ENCODE data around the gene NFKB2. TPM values are rescaled to one million over a fixed set of nuclear protein-coding genes. Genes with fewer than 3 reads are reported as not detected.

The NFKB2 gene
- total RNA-seq, 2 experiments from 2014 or later: 240 to 256 TPM

DNA sequence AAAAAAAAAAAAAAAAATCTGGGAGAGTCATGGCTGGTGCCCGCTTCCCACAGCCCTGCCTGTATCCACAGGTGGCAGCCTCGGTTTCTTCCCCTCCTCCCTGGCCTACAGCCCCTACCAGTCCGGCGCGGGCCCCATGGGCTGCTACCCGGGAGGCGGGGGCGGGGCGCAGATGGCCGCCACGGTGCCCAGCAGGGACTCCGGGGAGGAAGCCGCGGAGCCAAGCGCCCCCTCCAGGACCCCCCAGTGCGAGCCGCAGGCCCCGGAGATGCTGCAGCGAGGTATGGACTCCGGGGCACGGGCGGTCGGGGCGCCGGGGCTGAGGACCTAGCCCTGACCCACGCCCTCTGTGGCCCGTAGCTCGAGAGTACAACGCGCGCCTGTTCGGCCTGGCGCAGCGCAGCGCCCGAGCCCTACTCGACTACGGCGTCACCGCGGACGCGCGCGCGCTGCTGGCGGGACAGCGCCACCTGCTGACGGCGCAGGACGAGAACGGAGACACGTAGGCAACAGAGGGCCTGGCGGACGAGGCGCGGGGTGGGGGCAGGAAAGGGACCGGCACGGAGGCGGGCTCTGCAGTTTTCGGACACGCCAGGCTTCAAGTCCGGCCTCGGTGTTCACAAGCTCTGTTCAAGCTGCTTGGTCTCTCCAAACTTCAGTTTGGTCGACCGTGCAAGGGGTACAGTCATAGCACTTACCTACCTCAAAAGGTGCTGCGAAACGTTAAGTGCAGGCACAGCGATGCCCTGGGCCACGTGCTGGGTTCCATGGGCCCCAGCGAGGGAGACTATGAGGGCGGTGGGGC lies 3.9 kb downstream of the NFKB2 start:
- Mint-ChIP-seq H3K27ac (peak overlapping the region; percentile 100), H3K4me1 (ENCODE audit: low read depth) (peaks cover 44% of the 10 kb centered on the region), H3K9me3 (no peaks in the 10 kb centered on the region), H3K4me3 (peak overlapping the region; percentile 92), H3K27me3 (no peaks in the 10 kb centered on the region), H3K36me3 (ENCODE audit: low read depth) (peaks cover 68% of the 10 kb centered on the region)
- TF ChIP-seq, protein P1, sequence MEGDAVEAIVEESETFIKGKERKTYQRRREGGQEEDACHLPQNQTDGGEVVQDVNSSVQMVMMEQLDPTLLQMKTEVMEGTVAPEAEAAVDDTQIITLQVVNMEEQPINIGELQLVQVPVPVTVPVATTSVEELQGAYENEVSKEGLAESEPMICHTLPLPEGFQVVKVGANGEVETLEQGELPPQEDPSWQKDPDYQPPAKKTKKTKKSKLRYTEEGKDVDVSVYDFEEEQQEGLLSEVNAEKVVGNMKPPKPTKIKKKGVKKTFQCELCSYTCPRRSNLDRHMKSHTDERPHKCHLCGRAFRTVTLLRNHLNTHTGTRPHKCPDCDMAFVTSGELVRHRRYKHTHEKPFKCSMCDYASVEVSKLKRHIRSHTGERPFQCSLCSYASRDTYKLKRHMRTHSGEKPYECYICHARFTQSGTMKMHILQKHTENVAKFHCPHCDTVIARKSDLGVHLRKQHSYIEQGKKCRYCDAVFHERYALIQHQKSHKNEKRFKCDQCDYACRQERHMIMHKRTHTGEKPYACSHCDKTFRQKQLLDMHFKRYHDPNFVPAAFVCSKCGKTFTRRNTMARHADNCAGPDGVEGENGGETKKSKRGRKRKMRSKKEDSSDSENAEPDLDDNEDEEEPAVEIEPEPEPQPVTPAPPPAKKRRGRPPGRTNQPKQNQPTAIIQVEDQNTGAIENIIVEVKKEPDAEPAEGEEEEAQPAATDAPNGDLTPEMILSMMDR (IDR thresholded peaks at IDR 0.05): peak; percentile 99
- ChIA-PET POLR2A (interaction anchor here (0.7 to 4.1 kb wide), 10 partner anchors 10 to 247 kb away, joined by 3 to 34 read pairs (median 5); partner anchors contain the start of genes C10orf95, FBXL15 and NOLC1), CTCF (interaction anchor here (0.6 to 2.4 kb wide), 21 partner anchors 8 to 179 kb away, joined by 3 to 14 read pairs (median 5); partner anchors contain the start of genes ACTR1A, CUEDC2, FBXL15 and SUFU)
- peak; percentile 80 to 96 (median 86) for DNase-seq
- H3K9me3 ChIP-seq (ENCODE audit: control insufficient read depth in 1 of 2, insufficient read depth in 1 of 2, low read length in 2 of 2): no peaks in the 10 kb centered on the region
- peak overlapping the region; percentile 43 for H3K4me3 ChIP-seq (ENCODE audit: low read length)
- ATAC-seq (ENCODE audit: poor library complexity): peak; percentile 52
- peaks cover 57% of the 10 kb centered on the region for H3K36me3 ChIP-seq (ENCODE audit: insufficient read depth, low read length)
- H3K4me1 ChIP-seq (ENCODE audit: insufficient read depth, low read length): peaks cover 64% of the 10 kb centered on the region
- intact Hi-C loops (cut with DNase I, micrococcal nuclease): loop anchor here (1.0 to 10.0 kb wide), 6 partner anchors 11 to 345 kb away; partner anchors contain the start of genes GBF1 (in 1 of the 2), TRIM8 (in 1 of the 2) and WBP1L (in 1 of the 2)
- peak overlapping the region; percentile 64 to 88 for H3K27ac ChIP-seq (ENCODE audit: low read depth in 1 of 2, low read length in 2 of 2)
- H3K27me3 ChIP-seq (ENCODE audit: control insufficient read depth in 1 of 2, insufficient read depth in 2 of 2, low read length in 2 of 2): no peaks in the 10 kb centered on the region

DNA sequence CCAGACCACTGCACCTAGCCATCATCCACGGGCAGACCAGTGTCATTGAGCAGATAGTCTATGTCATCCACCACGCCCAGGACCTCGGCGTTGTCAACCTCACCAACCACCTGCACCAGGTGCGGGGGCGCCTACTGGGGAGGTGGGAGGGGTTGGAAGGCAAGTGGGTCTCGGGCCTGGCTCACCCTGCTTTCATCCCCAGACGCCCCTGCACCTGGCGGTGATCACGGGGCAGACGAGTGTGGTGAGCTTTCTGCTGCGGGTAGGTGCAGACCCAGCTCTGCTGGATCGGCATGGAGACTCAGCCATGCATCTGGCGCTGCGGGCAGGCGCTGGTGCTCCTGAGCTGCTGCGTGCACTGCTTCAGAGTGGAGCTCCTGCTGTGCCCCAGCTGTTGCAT lies 4.6 kb downstream of the NFKB2 start:
- Mint-ChIP-seq H3K27me3 (no peaks in the 10 kb centered on the region), H3K4me3 (peak overlapping the region; percentile 82), H3K4me1 (ENCODE audit: low read depth) (peaks cover 39% of the 10 kb centered on the region), H3K9me3 (no peaks in the 10 kb centered on the region), H3K36me3 (ENCODE audit: low read depth) (peaks cover 69% of the 10 kb centered on the region), H3K27ac (peak overlapping the region; percentile 100)
- Histone ChIP-seq H3K4me1 (ENCODE audit: insufficient read depth, low read length) (peaks cover 57% of the 10 kb centered on the region), H3K27ac (ENCODE audit: low read depth in 1 of 2, low read length in 2 of 2) (peak overlapping the region; percentile 48 to 88), H3K27me3 (ENCODE audit: control insufficient read depth in 1 of 2, insufficient read depth in 2 of 2, low read length in 2 of 2) (no peaks in the 10 kb centered on the region), H3K4me3 (ENCODE audit: low read length) (no peak overlapping the region), H3K36me3 (ENCODE audit: insufficient read depth, low read length) (peaks cover 57% of the 10 kb centered on the region), H3K9me3 (ENCODE audit: control insufficient read depth in 1 of 2, insufficient read depth in 1 of 2, low read length in 2 of 2) (no peaks in the 10 kb centered on the region)
- ChIA-PET POLR2A (interaction anchor here (0.6 to 4.1 kb wide), 7 partner anchors 10 to 169 kb away, joined by 3 to 34 read pairs (median 14); partner anchors contain the start of genes C10orf95 and FBXL15), CTCF (interaction anchor here (0.6 to 2.4 kb wide), 12 partner anchors 8 to 179 kb away, joined by 3 to 14 read pairs (median 6); partner anchors contain the start of genes ACTR1A, CUEDC2 and SUFU)
- DNase-seq (peak in 2 of 14 experiments; percentile 8 to 56), ATAC-seq (ENCODE audit: poor library complexity) (no peak)
- TF ChIP-seq, protein P1 (IDR thresholded peaks at IDR 0.05): no peak
- intact Hi-C loops (cut with DNase I, micrococcal nuclease): no loop called here

DNA sequence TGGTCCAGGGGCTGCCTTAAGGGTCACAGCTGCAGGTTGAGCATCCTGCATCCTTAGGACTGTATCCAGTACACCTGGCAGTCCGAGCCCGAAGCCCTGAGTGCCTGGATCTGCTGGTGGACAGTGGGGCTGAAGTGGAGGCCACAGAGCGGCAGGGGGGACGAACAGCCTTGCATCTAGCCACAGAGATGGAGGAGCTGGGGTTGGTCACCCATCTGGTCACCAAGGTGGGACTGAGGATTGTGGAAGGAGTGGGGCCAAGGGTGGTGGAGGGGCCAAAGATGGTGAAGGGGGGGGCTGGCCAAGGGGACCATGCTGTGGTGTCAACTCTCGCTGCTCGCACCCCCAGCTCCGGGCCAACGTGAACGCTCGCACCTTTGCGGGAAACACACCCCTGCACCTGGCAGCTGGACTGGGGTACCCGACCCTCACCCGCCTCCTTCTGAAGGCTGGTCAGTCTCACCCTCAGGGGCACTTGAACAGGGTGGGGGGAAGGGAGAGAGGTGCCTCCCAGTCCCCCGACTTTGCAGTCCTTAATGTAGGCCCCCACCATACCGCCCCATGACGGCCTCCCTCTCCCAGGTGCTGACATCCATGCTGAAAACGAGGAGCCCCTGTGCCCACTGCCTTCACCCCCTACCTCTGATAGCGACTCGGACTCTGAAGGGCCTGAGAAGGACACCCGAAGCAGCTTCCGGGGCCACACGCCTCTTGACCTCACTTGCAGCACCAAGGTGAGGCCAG lies 5.3 kb downstream of the NFKB2 start:
- Histone ChIP-seq H3K27ac (ENCODE audit: low read depth in 1 of 2, low read length in 2 of 2) (no peak overlapping the region), H3K27me3 (ENCODE audit: control insufficient read depth in 1 of 2, insufficient read depth in 2 of 2, low read length in 2 of 2) (no peaks in the 10 kb centered on the region), H3K36me3 (ENCODE audit: insufficient read depth, low read length) (peaks cover 57% of the 10 kb centered on the region), H3K4me1 (ENCODE audit: insufficient read depth, low read length) (peaks cover 53% of the 10 kb centered on the region), H3K4me3 (ENCODE audit: low read length) (no peak overlapping the region), H3K9me3 (ENCODE audit: control insufficient read depth in 1 of 2, insufficient read depth in 1 of 2, low read length in 2 of 2) (no peaks in the 10 kb centered on the region)
- POLR2A ChIA-PET: interaction anchor here (0.6 to 4.1 kb wide), 6 partner anchors 9 to 170 kb away, joined by 4 to 34 read pairs (median 14); partner anchors contain the start of genes C10orf95 and FBXL15
- CTCF ChIA-PET: interaction anchor here (2.3 to 2.4 kb wide), 3 partner anchors 9 to 50 kb away, joined by 7 to 13 read pairs (median 8); no protein-coding TSS in a partner anchor
- Mint-ChIP-seq H3K4me1 (ENCODE audit: low read depth) (peaks cover 38% of the 10 kb centered on the region), H3K9me3 (no peaks in the 10 kb centered on the region), H3K36me3 (ENCODE audit: low read depth) (peaks cover 70% of the 10 kb centered on the region), H3K27ac (peak overlapping the region; percentile 100), H3K27me3 (peaks cover 3% of the 10 kb centered on the region), H3K4me3 (no peak overlapping the region)
- TF ChIP-seq, protein P1 (IDR thresholded peaks at IDR 0.05): no peak
- intact Hi-C loops (cut with DNase I, micrococcal nuclease): no loop called here
- ATAC-seq (ENCODE audit: poor library complexity) (no peak), DNase-seq (peak in 1 of 14 experiments; percentile 49)
